GM18909 (cell line): Measurements from ENCODE around the gene DNAH5.

ENCODE experiments used
- ATAC-seq: cut with Tn5 transposase; IDR thresholded peaks from one replicate; pipeline ENCODE4 v1.9.1; 2021; ENCODE audit warnings: mild to moderate bottlenecking; ENCODE audit not compliant: unreplicated experiment, poor library complexity

Gene DNAH5

DNA sequence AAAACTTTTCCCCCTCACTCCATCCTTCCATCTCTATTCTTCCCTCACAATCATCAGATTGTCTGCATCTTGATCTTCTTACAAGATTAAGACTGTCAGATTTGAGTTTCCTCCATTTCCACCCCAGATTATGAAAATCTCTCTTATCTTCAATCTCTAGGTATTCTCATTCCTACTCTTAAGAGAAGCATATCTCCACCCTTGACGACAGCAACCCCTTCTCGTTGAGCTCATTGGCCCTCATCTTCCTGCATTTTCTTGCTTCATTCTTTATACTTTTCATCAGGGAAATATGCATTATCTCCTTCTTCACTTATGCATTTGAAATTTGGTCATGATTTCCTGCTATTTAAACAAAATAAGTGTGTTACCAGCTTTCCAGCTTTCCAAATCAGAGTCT, 301.3 kb downstream of the DNAH5 start:
- ATAC-seq: no peak
